C4-2B (cell line): ENCODE results near the gene SYTL3.

Source experiments
- H3K27ac ChIP-seq: fragments of 450-650 bp; 2 replicates; pipeline ENCODE4 v1.5.1; 2017
- ZFX ChIP-seq: fragments of 450-650 bp; IDR thresholded peaks from 2 replicates; pipeline ENCODE4 v1.6.1; 2017
- TF ChIP-seq, protein P1 (sequence below): fragments of 450-650 bp; conservative IDR thresholded peaks from 2 replicates; pipeline ENCODE4 v1.5.1; 2017; ENCODE audit warnings: mild to moderate bottlenecking

Gene SYTL3

DNA sequence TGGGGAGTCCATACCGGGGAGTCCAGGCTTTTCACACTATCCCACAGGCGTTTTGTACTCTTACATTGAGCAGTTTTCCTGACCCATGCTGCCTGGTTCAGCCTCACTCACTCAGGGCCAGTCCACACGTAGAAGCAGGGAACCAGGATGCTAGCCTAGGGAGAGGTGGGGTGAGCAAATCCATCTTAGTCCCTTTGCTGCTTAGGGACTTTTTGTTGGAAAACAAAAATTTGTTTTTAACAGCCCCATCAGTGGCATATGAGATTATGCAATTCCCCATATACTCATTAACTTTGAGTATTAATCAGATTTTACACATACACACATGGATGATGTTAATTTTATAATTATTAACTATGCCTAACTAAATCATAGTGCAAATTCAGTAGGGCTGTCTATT, 85.2 kb downstream of the SYTL3 start:
- TF ChIP-seq, protein P1, sequence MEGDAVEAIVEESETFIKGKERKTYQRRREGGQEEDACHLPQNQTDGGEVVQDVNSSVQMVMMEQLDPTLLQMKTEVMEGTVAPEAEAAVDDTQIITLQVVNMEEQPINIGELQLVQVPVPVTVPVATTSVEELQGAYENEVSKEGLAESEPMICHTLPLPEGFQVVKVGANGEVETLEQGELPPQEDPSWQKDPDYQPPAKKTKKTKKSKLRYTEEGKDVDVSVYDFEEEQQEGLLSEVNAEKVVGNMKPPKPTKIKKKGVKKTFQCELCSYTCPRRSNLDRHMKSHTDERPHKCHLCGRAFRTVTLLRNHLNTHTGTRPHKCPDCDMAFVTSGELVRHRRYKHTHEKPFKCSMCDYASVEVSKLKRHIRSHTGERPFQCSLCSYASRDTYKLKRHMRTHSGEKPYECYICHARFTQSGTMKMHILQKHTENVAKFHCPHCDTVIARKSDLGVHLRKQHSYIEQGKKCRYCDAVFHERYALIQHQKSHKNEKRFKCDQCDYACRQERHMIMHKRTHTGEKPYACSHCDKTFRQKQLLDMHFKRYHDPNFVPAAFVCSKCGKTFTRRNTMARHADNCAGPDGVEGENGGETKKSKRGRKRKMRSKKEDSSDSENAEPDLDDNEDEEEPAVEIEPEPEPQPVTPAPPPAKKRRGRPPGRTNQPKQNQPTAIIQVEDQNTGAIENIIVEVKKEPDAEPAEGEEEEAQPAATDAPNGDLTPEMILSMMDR = no peak
- TF ChIP-seq ZFX = no peak
- H3K27ac ChIP-seq = no peak overlapping the region

DNA sequence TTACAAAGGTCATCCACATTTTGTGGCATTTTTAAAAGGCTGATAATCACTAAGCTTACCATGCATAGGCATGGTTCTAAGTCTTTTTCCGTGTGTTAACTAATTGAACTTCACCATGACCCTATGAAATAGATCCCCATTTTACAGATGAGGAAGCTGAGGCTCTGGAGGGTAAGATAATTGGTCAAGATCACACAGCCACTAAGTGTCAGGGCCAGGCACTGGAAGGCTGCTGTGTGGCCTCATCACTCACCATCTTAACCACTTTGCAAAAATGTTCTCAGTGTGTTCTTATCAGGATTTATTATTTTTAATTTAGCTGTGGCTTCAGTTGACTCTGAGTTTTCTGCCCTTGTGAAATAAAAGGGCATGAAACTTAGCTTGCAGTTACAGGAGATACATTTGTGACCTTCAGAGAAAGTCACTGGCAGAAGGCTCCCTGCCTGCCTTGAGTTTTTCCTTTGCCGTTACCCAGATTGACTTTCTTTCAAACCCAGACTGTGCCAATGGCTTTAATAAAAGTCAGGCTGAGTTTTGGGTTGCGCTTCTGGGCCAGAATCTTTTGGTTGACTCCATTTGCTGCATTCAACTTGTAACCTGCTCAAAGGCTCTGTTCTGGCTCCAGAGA, 87.3 kb downstream of the SYTL3 start:
- H3K27ac ChIP-seq = no peak overlapping the region
- no peak for TF ChIP-seq ZFX
- TF ChIP-seq, protein P1 = no peak

DNA sequence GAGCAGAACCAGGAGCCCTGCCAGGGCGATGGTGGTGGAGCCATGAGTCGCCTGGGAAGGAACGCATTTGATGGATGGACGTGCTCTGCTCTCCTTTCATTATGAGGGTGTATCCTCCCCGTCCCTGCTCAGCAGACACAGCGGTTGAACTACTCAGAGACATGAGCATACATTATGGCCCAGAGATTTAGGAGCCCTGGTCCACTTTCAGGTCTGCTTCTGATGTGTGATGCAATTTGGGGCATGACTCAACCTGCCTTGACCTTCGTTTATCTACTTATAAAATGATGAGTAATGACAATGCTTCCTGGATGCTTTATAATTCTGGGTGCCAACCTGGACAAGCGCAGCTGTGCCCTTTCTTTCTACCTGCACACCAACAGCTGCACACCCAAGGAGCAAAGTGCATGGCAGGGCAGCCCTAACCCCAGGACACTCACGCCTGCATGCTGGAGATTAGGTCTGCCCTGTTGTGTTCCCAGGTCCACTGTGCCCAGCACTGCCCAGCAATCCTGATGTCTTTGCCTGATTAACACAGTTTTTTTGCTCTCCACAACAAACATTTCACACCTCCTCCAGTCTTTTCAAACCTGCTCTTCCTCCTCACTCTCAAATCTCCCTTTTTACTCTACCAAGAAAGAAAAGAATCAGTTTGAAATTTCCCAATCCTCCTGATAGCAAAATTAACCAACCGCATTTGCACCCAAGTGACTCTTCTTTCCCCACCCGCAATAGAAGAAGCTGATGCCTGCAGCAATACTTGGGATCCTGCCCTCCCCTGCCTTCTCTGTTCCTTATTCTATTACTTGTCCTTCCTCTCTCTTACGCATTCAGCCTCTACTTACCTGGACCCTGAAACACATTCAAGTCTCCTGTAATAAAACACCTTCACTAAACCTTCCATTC, 88.1 kb downstream of the SYTL3 start:
- TF ChIP-seq, protein P1 = no peak
- no peak for TF ChIP-seq ZFX
- H3K27ac ChIP-seq = no peak overlapping the region

DNA sequence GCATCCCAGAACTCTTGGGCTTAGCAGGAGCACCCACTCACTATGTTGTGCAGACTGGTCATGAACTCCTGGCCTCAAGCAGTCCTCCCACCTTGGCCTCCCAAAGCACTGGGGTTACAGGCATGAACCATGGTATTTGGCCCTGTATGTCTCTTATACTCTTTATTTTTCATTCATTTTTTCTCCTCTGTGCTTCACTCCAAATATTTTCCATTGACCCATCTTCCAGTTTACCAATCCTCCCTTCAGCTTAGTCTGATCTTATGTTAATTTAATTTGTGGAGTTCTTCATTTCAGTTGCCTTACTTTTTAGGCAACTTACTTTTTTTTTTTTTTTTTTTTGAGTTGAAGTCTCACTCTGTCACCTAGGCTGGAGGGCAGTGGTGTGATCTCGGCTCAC, 89.8 kb downstream of the SYTL3 start:
- TF ChIP-seq, protein P1 = no peak
- TF ChIP-seq ZFX = no peak
- H3K27ac ChIP-seq = no peak overlapping the region

DNA sequence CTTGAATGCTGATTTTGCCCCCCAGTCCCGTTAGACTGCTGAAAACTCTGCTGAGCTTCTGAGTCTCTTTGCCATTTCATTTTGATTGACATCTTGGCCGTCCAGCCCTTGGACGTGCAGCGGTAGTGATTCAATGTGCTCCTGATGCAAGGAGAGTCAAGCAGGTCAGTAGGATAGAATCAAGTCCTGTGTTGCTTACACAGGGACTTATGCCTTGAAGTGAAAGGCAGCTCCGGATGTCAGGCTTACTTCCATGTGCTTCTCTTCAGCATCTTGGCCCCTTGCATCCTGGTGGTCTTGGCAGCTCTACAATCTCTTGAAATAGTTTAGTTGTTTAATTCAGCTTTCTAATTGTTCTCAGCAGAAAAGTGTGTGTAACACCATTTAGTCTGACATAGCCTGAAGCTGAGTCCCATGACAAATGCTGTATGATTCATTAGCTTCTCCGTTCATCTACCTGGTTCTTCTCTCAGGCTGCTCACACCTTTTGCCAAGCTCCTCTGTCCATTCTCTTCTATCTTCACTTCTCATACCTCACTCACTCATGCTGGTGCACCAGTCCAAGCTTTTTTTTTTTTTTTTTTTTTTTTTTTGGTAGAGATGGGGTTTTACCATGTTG, 93.3 kb downstream of the SYTL3 start:
- TF ChIP-seq, protein P1 = no peak
- no peak overlapping the region for H3K27ac ChIP-seq

DNA sequence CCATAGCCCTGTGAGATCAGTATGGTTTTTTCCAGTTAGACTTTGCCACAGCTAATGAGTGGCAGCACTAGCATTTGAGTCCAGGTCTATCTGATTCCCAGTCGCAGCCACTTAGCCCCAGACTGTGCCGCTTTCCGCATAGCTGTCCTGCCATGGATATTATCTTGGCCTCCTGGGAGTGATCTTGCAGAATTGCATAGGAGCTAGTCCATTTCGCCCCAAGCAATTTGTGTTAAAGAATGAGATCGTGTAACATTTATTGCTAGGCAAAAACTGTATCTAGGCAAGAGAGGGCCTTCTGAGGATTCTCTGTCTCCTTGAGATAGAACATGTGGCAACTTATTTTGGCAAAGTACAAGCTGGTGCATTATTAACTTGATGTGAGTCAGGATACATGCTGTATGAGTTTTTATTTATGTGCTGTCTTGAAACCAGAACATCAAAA, 95.2 kb downstream of the SYTL3 start:
- no peak for TF ChIP-seq ZFX
- H3K27ac ChIP-seq = no peak overlapping the region

DNA sequence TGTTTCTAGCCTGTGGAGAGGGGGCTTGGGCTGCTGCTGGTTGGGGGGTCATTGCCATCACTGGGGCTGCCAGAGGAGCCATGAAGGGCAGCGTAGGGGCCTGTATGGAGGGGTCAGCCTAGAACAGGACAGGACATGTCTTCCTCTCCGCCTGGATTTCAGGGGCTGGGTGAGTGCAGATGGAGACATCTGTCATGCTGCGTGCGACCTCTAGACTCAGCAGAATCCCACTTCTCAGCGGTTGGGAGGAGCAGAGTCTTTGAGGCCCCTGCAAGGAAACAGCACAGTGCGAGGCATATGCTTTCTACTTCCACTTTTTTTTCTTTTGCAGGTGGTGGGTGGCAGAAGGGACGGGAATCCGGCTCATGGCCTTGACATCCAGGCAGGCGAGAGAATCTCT, 101.4 kb downstream of the SYTL3 start:
- TF ChIP-seq ZFX = no peak
- TF ChIP-seq, protein P1 = no peak
- no peak overlapping the region for H3K27ac ChIP-seq
